Epithelial cell of esophagus (primary cell): ENCODE data around the gene CAPN14.

ENCODE experiments used
- DNase-seq: peaks from one replicate; pipeline ENCODE4 v3.0.0; 2010; ENCODE audit warnings: low read depth
- H3K4me3 ChIP-seq: 2 replicates; pipeline ENCODE4 v1.5.1; 2011; ENCODE audit warnings: mild to moderate bottlenecking, low read length, control low read depth
- TF ChIP-seq, protein P1 (sequence below): IDR thresholded peaks from 2 replicates; pipeline ENCODE4 v1.5.1; 2011; ENCODE audit warnings: low read depth, mild to moderate bottlenecking, low read length, control low read depth, inconsistent platforms; ENCODE audit not compliant: insufficient read depth; ENCODE audit errors: missing control alignments

Gene CAPN14

GRCh38 chr2:31204783-31205182 lies 12.5 kb downstream of the CAPN14 start:
- TF ChIP-seq, protein P1, sequence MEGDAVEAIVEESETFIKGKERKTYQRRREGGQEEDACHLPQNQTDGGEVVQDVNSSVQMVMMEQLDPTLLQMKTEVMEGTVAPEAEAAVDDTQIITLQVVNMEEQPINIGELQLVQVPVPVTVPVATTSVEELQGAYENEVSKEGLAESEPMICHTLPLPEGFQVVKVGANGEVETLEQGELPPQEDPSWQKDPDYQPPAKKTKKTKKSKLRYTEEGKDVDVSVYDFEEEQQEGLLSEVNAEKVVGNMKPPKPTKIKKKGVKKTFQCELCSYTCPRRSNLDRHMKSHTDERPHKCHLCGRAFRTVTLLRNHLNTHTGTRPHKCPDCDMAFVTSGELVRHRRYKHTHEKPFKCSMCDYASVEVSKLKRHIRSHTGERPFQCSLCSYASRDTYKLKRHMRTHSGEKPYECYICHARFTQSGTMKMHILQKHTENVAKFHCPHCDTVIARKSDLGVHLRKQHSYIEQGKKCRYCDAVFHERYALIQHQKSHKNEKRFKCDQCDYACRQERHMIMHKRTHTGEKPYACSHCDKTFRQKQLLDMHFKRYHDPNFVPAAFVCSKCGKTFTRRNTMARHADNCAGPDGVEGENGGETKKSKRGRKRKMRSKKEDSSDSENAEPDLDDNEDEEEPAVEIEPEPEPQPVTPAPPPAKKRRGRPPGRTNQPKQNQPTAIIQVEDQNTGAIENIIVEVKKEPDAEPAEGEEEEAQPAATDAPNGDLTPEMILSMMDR = no peak
- H3K4me3 ChIP-seq = no peak overlapping the region
- DNase-seq = no peak

DNA sequence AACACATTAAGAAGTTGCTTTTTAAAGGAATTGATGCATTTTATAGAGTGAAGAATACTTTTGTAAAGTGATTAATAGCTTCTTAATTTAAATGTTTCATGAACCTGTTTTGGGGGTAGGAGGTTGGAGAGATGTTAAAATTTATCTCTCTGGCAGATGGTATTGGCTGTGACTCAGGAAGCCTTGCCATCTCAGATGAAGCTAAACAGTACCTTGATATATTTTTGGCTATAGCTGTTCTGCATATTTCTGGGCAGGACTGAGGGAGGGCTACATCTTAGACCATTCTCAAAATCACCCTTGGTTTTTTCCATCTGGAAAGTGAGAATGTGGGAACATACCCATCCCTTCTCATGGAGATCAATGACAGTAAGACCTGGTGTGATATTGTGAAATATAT lies 13.4 kb downstream of the CAPN14 start:
- no peak overlapping the region for H3K4me3 ChIP-seq
- no peak for DNase-seq
- TF ChIP-seq, protein P1 = no peak

DNA sequence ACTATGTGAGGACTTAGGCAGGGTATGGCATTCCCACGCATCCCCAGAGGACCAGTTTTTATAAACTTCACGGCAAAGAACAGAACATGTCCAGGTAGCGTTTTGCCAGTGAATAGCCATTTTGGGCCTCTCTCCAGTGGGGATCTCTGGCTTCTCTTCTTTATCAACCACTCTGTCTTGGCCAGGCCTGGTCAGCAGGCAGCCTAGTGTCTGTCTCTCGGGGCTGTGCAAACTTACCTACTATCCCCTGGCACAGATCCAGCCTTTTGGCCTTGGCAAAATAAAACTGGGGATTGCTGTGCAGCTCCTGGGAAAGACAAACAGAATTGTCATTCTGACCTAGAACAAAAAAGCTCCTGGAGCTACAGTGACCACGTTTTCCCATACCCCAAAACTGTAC lies 14.5 kb downstream of the CAPN14 start:
- H3K4me3 ChIP-seq = no peak overlapping the region

DNA sequence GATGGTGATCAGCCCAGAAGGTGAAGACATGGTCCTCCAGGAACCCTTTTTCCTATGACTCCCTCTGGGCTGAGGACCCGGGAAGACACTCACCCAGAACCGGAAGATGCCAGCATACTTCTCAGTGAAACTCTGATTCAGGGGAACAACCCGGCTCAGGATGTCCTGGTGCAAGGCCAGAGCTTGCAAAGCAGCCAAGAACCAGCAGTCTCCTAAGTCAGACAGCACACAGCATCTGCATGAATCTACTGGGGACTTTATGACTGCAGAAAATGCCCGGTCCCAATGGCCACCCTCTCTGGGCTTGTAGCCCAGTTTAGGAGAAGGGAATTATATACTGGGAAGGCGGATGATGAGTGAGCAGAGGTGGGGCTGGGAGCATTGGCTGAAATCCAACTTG lies 15.3 kb downstream of the CAPN14 start:
- no peak for DNase-seq
- no peak overlapping the region for H3K4me3 ChIP-seq
- TF ChIP-seq, protein P1 = no peak

More for the DNA sequence above, 14.5 kb downstream of the CAPN14 start:
- DNase-seq = no peak
- TF ChIP-seq, protein P1 = no peak

- DNase-seq = no peak
- TF ChIP-seq, protein P1 = no peak
- H3K4me3 ChIP-seq = no peak overlapping the region
Observed at GRCh38 chr2:31200972-31201371, 16.3 kb downstream of the CAPN14 start.

GRCh38 chr2:31199206-31199605 lies 18.1 kb downstream of the CAPN14 start:
- TF ChIP-seq, protein P1 = no peak
- H3K4me3 ChIP-seq = no peak overlapping the region
- DNase-seq = no peak

DNA sequence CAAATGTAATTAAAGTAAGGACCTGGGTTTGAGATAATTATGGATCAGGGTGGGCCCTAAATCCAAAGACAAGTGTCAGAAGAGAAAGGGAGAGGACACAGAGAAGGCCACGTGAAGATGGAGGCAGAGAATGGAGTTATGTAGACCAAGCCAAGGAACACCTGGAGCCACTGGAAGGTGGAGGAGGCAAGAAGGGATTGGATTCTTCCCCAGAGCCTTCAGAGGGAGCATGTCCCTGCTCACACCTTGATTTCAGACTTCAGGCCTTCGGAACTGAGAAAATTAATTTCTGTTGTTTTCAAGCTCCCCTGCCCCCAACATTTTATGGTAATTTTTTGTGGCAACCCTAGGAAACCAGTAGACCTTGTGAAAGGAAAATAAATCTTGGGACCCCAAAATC lies 19.6 kb downstream of the CAPN14 start:
- no peak for DNase-seq
- TF ChIP-seq, protein P1 = no peak
- no peak overlapping the region for H3K4me3 ChIP-seq
